ENCODE measurements around the gene SENP7. TPM values are rescaled to one million over a fixed set of nuclear protein-coding genes. Genes with fewer than 3 reads are reported as not detected.

The SENP7 gene
- total RNA-seq, 4 donors from 2014 or later, result 5.3 to 16.8 (median 5.9) TPM

DNA sequence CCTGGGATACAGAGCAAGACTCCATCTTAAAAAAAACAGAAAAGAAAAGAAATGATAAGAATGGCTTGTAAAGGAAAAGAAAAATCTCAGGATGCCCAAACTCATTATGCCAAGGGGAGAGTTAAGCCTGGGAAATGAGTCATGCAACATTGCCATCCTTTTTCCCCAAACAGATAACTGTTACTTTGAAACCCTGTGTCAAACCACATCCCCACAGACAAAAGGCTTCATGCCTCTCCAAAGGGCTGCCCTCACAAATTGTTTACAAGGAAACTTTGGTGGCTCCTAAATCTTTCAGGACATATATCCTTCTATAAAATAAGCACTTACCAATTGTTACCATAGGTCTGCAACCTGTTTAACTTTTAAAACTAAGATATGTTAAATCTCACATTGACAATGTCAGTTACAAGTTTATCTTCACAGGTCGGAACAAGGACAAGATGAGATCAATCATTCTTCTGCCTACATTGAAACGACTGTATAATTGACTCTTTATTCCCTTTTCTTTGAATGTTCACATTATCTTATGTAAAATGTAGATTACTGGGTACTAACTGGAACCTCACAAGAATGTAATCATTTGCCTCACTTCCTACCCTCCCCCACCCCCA is 18.6 kb upstream of the SENP7 start:
- Histone ChIP-seq H3K9me3 (no peaks in the 10 kb centered on the region), H3K27me3 (no peaks in the 10 kb centered on the region), H3K4me1 (peaks cover 0 to 7% of the 10 kb centered on the region in 2 donors), H3K36me3 (no peaks in the 10 kb centered on the region), H3K27ac (no peak overlapping the region), H3K4me3 (no peak overlapping the region)
- no peak for TF ChIP-seq POLR2A (IDR thresholded peaks at IDR 0.05)
- no peak for TF ChIP-seq CTCF (IDR thresholded peaks at IDR 0.05 in 4 of 5, conservative IDR thresholded peaks at IDR 0.05 in 1 of 5)
- DNase-seq (no peak), ATAC-seq (no peak)
- intact Hi-C loops (cut with DNase I; ENCODE audit: low total_unique reads) (no loop called here), in situ Hi-C loops (cut with MboI; ENCODE audit: low sequenced_read_pairs in 4 of 4) (no loop called here)

DNA sequence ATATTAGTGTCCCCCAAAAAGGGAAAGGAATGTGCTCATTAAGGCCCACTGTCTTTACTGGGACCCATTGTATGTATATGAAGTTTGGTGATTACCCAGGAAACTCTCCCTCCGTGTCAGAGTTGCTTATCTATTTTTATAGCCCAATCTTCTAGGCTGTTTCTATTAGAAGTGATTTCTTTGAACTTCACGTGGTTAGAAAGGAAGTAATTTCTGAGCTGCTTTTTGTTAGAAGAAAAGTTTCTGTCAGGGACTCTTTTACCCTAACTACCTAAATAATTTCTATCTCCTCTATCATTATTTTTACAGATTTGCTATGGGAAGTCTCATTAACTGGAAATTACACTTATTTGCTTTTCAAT is 17.7 kb upstream of the SENP7 start:
- intact Hi-C loops (cut with DNase I; ENCODE audit: low total_unique reads) (no loop called here), in situ Hi-C loops (cut with MboI; ENCODE audit: low sequenced_read_pairs in 4 of 4) (no loop called here)
- Histone ChIP-seq H3K27ac (no peak overlapping the region), H3K4me3 (no peak overlapping the region), H3K9me3 (no peaks in the 10 kb centered on the region), H3K27me3 (no peaks in the 10 kb centered on the region), H3K36me3 (no peaks in the 10 kb centered on the region), H3K4me1 (peaks cover 0 to 7% of the 10 kb centered on the region in 2 donors)
- TF ChIP-seq CTCF (IDR thresholded peaks at IDR 0.05 in 4 of 5, conservative IDR thresholded peaks at IDR 0.05 in 1 of 5), result no peak
- no peak for TF ChIP-seq POLR2A (IDR thresholded peaks at IDR 0.05)
- ATAC-seq, result no peak
- DNase-seq, result no peak

GRCh38 chr3:101529816-101530685 is 17.0 kb upstream of the SENP7 start:
- Histone ChIP-seq H3K9me3 (no peaks in the 10 kb centered on the region), H3K4me3 (no peak overlapping the region), H3K27me3 (no peaks in the 10 kb centered on the region), H3K27ac (no peak overlapping the region), H3K36me3 (no peaks in the 10 kb centered on the region), H3K4me1 (peaks cover 0 to 7% of the 10 kb centered on the region in 2 donors)
- intact Hi-C loops (cut with DNase I; ENCODE audit: low total_unique reads), result no loop called here
- no peak for ATAC-seq
- in situ Hi-C loops (cut with MboI; ENCODE audit: low sequenced_read_pairs in 4 of 4), result no loop called here
- no peak for TF ChIP-seq CTCF (IDR thresholded peaks at IDR 0.05 in 4 of 5, conservative IDR thresholded peaks at IDR 0.05 in 1 of 5)
- TF ChIP-seq POLR2A (IDR thresholded peaks at IDR 0.05), result no peak
- no peak for DNase-seq

DNA sequence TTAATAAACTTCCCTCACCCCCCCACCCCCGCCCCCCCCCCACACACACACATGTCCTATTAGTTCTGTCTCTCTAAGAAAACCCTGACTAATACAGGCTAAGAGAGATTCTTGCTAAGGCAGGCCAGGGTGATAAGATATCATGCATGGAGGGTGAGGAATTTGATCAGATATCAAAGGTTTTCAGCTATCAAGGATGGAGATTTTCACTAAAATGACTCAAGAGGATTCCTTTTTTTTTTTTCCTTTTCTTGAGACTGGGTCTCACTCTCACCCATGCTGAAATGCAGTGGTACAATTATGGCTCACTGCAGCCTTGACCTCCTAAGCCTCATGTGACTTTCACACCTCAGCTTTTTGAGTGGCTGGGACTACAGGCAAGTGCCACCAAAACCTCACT is 14.9 kb upstream of the SENP7 start:
- Histone ChIP-seq H3K4me1 (peaks cover 0 to under 1% of the 10 kb centered on the region in 2 donors), H3K27me3 (no peaks in the 10 kb centered on the region), H3K9me3 (no peaks in the 10 kb centered on the region), H3K36me3 (no peaks in the 10 kb centered on the region), H3K4me3 (no peak overlapping the region), H3K27ac (no peak overlapping the region)
- ATAC-seq (no peak), DNase-seq (no peak)
- intact Hi-C loops (cut with DNase I; ENCODE audit: low total_unique reads) (no loop called here), in situ Hi-C loops (cut with MboI; ENCODE audit: low sequenced_read_pairs in 4 of 4) (no loop called here)
- TF ChIP-seq POLR2A (IDR thresholded peaks at IDR 0.05) (no peak), CTCF (IDR thresholded peaks at IDR 0.05 in 4 of 5, conservative IDR thresholded peaks at IDR 0.05 in 1 of 5) (no peak)

All from gastrocnemius medialis (tissue), 4 donors.